Stimulated activated CD8-positive, alpha-beta memory T cell treated with anti-CD3 and anti-CD28 coated beads, Interleukin-15, amount 100 ng/mL, for 1 hour (primary cell): Measurements from ENCODE around the gene ZNF143.

ENCODE experiments used
- DNase-seq: peaks from one replicate; pipeline ENCODE4 v3.0.0-alpha.2; 2020; ENCODE audit warnings: low read depth

ZNF143 gene

DNA sequence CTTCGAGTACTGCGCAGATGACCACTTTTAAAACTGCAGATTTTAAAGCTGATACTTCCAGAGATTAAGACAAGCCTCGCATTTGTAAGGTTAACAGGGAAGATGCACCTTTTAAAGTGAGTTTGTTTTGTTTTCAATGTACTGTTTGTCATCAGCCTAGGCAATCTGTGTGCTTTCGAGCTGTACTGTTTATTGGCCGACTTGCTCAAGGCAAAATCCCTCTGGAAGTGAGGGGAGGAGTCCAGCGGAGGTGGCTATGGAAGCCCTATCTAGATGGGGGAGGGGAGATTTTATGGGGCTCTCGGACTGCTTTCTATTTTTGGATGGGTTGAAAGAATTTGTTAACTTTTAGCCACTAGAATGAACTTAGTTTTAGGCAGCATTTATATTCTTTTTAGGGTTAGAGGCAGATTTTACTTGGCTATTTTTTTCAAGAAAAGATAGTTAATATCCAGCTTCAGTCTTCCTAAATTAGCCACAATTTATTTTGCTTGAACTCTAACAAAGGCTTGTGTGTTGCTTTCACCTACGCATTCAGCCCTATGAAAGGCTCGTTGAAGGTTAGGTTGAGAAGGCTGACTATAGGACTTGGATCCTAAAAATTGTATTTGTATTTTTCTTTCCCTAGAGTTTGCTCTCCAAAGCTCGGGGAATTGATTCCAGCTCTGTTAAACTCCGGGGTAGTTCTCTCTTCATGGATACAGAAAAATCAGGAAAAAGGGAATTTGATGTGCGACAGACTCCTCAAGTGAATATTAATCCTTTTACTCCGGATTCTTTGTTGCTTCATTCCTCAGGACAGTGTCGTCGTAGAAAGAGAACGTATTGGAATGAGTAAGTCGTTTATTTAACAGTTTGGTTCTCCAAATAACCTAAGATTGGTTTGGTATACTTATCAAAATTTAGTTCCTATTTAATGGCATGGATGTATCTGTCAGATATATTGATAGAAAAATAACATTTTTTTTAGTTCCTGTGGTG, 114.7 kb downstream of the ZNF143 start:
- no peak for DNase-seq

DNA sequence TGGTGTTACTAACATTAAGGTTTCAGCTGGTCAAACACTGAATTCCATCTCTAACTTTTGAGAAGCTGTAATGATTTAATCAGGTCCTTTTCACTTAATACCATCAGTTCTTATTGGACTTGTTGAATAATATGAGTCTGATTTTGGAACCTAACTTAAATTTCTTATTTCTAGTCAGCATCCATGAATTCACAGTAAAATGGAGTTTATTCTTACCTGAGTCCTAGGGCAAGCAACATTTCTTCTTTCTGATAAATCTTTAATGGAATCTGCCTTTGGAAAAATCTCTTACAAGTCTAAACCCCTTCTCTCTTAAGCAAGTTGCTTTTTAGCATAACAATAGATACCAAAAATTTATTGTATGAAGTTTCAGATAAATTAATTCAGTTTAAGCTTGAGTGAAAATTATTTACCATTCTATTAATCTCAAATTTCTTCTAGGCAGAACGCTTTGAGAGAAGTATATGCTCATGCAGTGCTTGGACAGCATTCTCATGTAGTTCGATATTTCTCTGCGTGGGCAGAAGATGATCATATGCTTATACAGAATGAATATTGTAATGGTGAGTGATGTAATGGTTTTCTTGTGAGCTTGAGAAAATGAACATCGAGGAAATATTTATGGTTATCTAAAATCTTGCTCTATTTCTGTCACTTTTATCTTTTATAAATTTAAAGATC, 116.0 kb downstream of the ZNF143 start:
- DNase-seq, result no peak

DNA sequence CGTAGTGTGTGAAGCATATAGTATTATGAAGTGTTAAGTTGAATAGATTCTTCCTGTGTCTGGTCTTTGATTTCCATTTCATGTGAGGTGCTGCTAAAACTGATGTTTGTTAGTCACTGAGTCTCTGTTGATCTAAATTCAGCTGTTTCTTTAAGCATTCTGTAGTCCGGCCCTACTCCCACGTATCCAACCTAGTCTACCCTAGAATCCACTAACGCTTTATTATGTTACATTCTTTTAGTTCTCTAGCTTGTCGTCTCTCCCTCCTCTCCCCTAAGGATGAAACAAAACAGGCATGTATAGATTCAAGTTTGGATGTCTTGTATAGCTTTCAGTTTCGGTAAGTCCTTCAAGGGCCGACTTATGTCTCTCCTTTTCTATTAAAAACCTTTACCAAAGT, 116.7 kb downstream of the ZNF143 start:
- DNase-seq, result no peak
